Hepatocyte (in vitro differentiated cells): Measurements from ENCODE around the gene ACVR1. TPM values are rescaled to one million over a fixed set of nuclear protein-coding genes. Genes with fewer than 3 reads are reported as not detected.

Source experiments
- DNase-seq: peaks from one replicate; pipeline ENCODE4 v3.0.0-alpha.2; 2016; ENCODE audit warnings: low spot score
- H2AFZ ChIP-seq: fragments of 200-600 bp; sonication (generic); 2 replicates; pipeline ENCODE4 v1.6.0; 2016; ENCODE audit warnings: antibody characterized with exemption, mild to moderate bottlenecking
- H3K27ac ChIP-seq: fragments of 200-600 bp; sonication (generic); 2 replicates; pipeline ENCODE4 v1.5.1; 2016; ENCODE audit warnings: mild to moderate bottlenecking
- H3K27me3 ChIP-seq: fragments of 200-600 bp; sonication (generic); 2 replicates; pipeline ENCODE4 v1.6.1; 2016
- H3K36me3 ChIP-seq: fragments of 200-600 bp; sonication (generic); replicated peaks from 2 replicates; pipeline ENCODE4 v1.5.1; 2016; ENCODE audit warnings: low read depth; ENCODE audit not compliant: insufficient read depth
- H3K4me1 ChIP-seq: fragments of 200-600 bp; sonication (generic); 2 replicates; pipeline ENCODE4 v1.5.1; 2016; ENCODE audit warnings: mild to moderate bottlenecking, moderate library complexity; ENCODE audit not compliant: insufficient read depth
- H3K4me2 ChIP-seq: fragments of 200-600 bp; sonication (generic); 2 replicates; pipeline ENCODE4 v1.6.0; 2016
- H3K4me3 ChIP-seq: fragments of 200-600 bp; sonication (generic); 2 replicates; pipeline ENCODE4 v1.5.1; 2016; ENCODE audit warnings: mild to moderate bottlenecking
- H3K79me2 ChIP-seq: fragments of 200-600 bp; sonication (generic); 2 replicates; pipeline ENCODE4 v1.6.0; 2017; ENCODE audit warnings: mild to moderate bottlenecking
- H3K9me2 ChIP-seq: fragments of 200-600 bp; sonication (generic); replicated peaks from 2 replicates; pipeline ENCODE4 v1.6.0; 2017; ENCODE audit warnings: mild to moderate bottlenecking; ENCODE audit not compliant: insufficient read depth
- H3K9me3 ChIP-seq: fragments of 200-600 bp; sonication (generic); 2 replicates; pipeline ENCODE4 v1.5.1; 2016; ENCODE audit warnings: low read depth, mild to moderate bottlenecking
- H4K20me1 ChIP-seq: fragments of 200-600 bp; sonication (generic); 2 replicates; pipeline ENCODE4 v1.6.0; 2016; ENCODE audit warnings: mild to moderate bottlenecking; ENCODE audit not compliant: insufficient read depth, poor library complexity, severe bottlenecking
- CTCF ChIP-seq: fragments of 200-600 bp; sonication (generic); IDR thresholded peaks from 2 replicates; pipeline ENCODE4 v1.5.1; 2016; ENCODE audit warnings: antibody characterized with exemption, mild to moderate bottlenecking; ENCODE audit not compliant: poor library complexity
- EZH2 ChIP-seq: fragments of 200-600 bp; sonication (generic); IDR thresholded peaks from 2 replicates; pipeline ENCODE4 v1.6.1; 2016; ENCODE audit warnings: antibody characterized with exemption, mild to moderate bottlenecking, borderline replicate concordance
- EZH2phosphoT487 ChIP-seq: fragments of 200-600 bp; sonication (generic); IDR thresholded peaks from one replicate; pipeline ENCODE4 v1.6.1; 2018; ENCODE audit warnings: antibody characterized with exemption, mild to moderate bottlenecking, low read depth, moderate library complexity; ENCODE audit not compliant: unreplicated experiment, severe bottlenecking
- WGBS: methylation state at CpG from one replicate; pipeline ENCODE4 v1.1.6; 2016; ENCODE audit warnings: low lambda C conversion rate; ENCODE audit errors: missing lambda C conversion rate; 5-methylcytosine and 5-hydroxymethylcytosine counted together
- polyA plus RNA-seq: library from polyadenylated mRNA; unstranded; fragments of >200 nt; fragmentation: Nextera tagmentation; extraction: Ambion mirVana; gene quantifications from 2 replicates; pipeline ENCODE4 v1.2.1, GENCODE V29; 2016
- total RNA-seq: library from RNA; depleted of rRNA; stranded (reverse); fragments of >200 nt; gene quantifications from 2 replicates; pipeline ENCODE4 v1.2.3, GENCODE V29; 2014

Gene ACVR1
- total and polyA plus RNA-seq, 2 experiments from 2014 or later = 19.6 to 20.1 TPM

- Histone ChIP-seq H3K4me3 (no peak overlapping the region), H3K9me2 (no peaks in the 10 kb centered on the region), H3K36me3 (no peaks in the 10 kb centered on the region), H4K20me1 (no peaks in the 10 kb centered on the region), H3K4me1 (no peaks in the 10 kb centered on the region), H2AFZ (no peak overlapping the region), H3K4me2 (no peak overlapping the region), H3K27ac (no peak overlapping the region), H3K9me3 (no peaks in the 10 kb centered on the region), H3K79me2 (no peaks in the 10 kb centered on the region), H3K27me3 (no peaks in the 10 kb centered on the region)
- no peak for DNase-seq
- no peak for TF ChIP-seq EZH2
- TF ChIP-seq CTCF = no peak
- TF ChIP-seq EZH2phosphoT487 = no peak
- WGBS = 93% methylated on average over 2 of the region's 2 CpGs
Measured at GRCh38 chr2:157769856-157770255, 106.3 kb downstream of the ACVR1 start.

GRCh38 chr2:157764386-157764785, 111.7 kb downstream of the ACVR1 start:
- H2AFZ ChIP-seq = no peak overlapping the region
- 95% methylated on average over 12 of the region's 14 CpGs for WGBS
- H3K4me3 ChIP-seq = no peak overlapping the region
- H3K27me3 ChIP-seq = no peaks in the 10 kb centered on the region
- no peaks in the 10 kb centered on the region for H3K9me2 ChIP-seq
- no peak overlapping the region for H3K4me2 ChIP-seq
- no peaks in the 10 kb centered on the region for H3K9me3 ChIP-seq
- H3K79me2 ChIP-seq = no peaks in the 10 kb centered on the region
- no peak overlapping the region for H3K27ac ChIP-seq
- H4K20me1 ChIP-seq = no peaks in the 10 kb centered on the region
- no peaks in the 10 kb centered on the region for H3K4me1 ChIP-seq
- no peak for DNase-seq
- no peaks in the 10 kb centered on the region for H3K36me3 ChIP-seq
- TF ChIP-seq EZH2 = no peak
- no peak for TF ChIP-seq CTCF
- TF ChIP-seq EZH2phosphoT487 = no peak

- H3K9me2 ChIP-seq = no peaks in the 10 kb centered on the region
- H3K4me3 ChIP-seq = no peak overlapping the region
- H3K27me3 ChIP-seq = no peaks in the 10 kb centered on the region
- peaks cover 7% of the 10 kb centered on the region for H3K9me3 ChIP-seq
- no peak for DNase-seq
- no peaks in the 10 kb centered on the region for H4K20me1 ChIP-seq
- no peak overlapping the region for H3K4me2 ChIP-seq
- H2AFZ ChIP-seq = no peak overlapping the region
- H3K79me2 ChIP-seq = peaks cover 2% of the 10 kb centered on the region
- no peak for TF ChIP-seq EZH2phosphoT487
- no peak for TF ChIP-seq CTCF
- no peak for TF ChIP-seq EZH2
- H3K4me1 ChIP-seq = no peaks in the 10 kb centered on the region
- H3K36me3 ChIP-seq = no peaks in the 10 kb centered on the region
- no peak overlapping the region for H3K27ac ChIP-seq
Measured at GRCh38 chr2:157761520-157761919, 114.6 kb downstream of the ACVR1 start.

- H3K9me2 ChIP-seq = no peaks in the 10 kb centered on the region
- H4K20me1 ChIP-seq = no peaks in the 10 kb centered on the region
- H3K79me2 ChIP-seq = peaks cover 5% of the 10 kb centered on the region
- H3K4me1 ChIP-seq = no peaks in the 10 kb centered on the region
- H3K27me3 ChIP-seq = no peaks in the 10 kb centered on the region
- TF ChIP-seq CTCF (no peak), EZH2 (no peak), EZH2phosphoT487 (no peak)
- DNase-seq = no peak
- H3K4me3 ChIP-seq = no peak overlapping the region
- WGBS = 94% methylated on average over 5 of the region's 5 CpGs
- no peak overlapping the region for H3K4me2 ChIP-seq
- H3K9me3 ChIP-seq = peaks cover 10% of the 10 kb centered on the region
- peaks cover 5% of the 10 kb centered on the region for H3K36me3 ChIP-seq
- no peak overlapping the region for H2AFZ ChIP-seq
- no peak overlapping the region for H3K27ac ChIP-seq
Measured at GRCh38 chr2:157760949-157761348, 115.2 kb downstream of the ACVR1 start.
